Activated naive CD8-positive, alpha-beta T cell (primary cell): Measurements from ENCODE around the gene STK40.

Experiments
- H3K27ac Mint-ChIP-seq: one replicate; pipeline ENCODE4 v1.8.0; 2021; ENCODE audit warnings: mixed read lengths
- H3K27me3 Mint-ChIP-seq: one replicate; pipeline ENCODE4 v1.8.0; 2021; ENCODE audit warnings: mixed read lengths
- H3K36me3 Mint-ChIP-seq: one replicate; pipeline ENCODE4 v1.8.0; 2021; ENCODE audit warnings: mixed read lengths
- H3K4me1 Mint-ChIP-seq: one replicate; pipeline ENCODE4 v1.8.0; 2021; ENCODE audit warnings: low read depth, mixed read lengths
- H3K4me3 Mint-ChIP-seq: one replicate; pipeline ENCODE4 v1.8.0; 2021; ENCODE audit warnings: mild to moderate bottlenecking, mixed read lengths
- H3K9me3 Mint-ChIP-seq: one replicate; pipeline ENCODE4 v1.8.0; 2021; ENCODE audit warnings: low read depth, mixed read lengths

STK40 gene

DNA sequence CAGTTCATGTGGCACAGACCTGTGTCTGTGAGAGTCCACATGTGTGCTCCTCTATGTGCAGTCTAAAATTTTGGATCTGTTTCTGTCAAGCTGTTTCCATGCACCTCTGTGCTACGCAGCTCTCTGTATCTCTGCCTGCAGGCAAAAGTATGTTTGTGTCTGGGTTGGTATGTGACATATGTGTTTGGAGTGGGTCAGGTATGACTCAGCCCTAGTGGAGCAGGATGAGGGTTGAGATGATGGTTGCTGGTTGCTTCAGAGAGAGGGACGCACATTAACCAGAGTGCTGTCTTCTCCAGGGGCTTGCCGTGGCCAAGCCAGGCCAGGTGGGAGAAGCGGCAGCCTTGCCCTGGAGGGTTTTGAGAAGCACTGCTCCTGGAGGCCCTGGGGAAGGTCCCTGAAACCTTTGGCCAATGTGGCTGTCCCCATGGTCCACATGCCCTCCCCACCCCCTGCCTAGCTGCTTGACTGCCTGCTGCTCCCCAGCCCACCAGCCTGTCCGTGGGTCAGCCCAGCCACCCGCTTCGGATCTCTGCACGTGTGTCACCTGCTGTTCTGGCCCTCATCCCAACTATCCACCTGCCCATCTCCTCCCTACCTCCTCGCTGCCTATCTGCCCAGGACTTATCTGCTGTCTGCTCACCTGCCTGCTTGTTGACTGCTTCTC, 58.2 kb downstream of the STK40 start:
- H3K27me3 Mint-ChIP-seq, result peaks cover 2% of the 10 kb centered on the region
- H3K36me3 Mint-ChIP-seq, result no peaks in the 10 kb centered on the region
- H3K27ac Mint-ChIP-seq, result no peak overlapping the region
- no peaks in the 10 kb centered on the region for H3K9me3 Mint-ChIP-seq
- peaks cover 18% of the 10 kb centered on the region for H3K4me1 Mint-ChIP-seq
- no peak overlapping the region for H3K4me3 Mint-ChIP-seq

DNA sequence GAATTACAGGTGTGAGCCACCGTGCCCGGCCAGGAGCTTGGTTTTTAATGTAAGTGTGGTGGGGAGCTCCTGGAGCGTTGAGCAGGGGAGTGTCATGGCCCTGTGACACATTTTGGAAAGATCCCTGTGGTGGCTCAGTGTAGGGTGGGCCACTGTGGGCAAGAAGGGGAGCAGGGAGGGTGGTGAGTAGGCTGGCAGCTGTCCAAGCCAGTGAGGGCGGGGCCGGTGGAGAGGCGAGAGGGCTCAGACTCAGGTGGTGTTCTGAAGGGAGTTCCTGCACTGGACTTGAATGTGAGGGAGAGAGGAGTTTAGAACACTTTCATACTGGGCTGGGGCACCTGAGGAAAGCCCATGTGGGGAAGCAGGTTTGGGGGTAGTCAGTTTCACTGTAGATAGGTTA, 59.2 kb downstream of the STK40 start:
- Mint-ChIP-seq H3K9me3 (no peaks in the 10 kb centered on the region), H3K27me3 (peaks cover 1% of the 10 kb centered on the region), H3K27ac (no peak overlapping the region), H3K4me1 (peaks cover 22% of the 10 kb centered on the region), H3K4me3 (no peak overlapping the region), H3K36me3 (no peaks in the 10 kb centered on the region)

DNA sequence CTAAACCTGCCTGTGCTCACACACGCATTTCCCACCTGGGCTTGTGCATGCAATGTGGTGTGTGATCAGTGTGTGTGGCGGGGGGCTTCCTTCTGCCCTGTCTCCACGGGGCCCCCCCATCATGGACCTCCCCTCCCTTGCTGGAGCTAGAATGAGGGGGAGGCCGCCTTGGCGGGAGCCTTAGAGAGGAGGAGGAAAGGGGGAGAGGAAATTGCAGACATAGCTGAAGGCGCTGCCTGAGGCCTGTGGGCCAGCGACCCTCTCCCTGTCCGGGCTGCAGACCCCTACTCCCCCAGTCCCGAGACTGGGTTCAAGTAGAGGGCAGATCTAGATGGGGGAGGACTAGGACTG, 61.4 kb downstream of the STK40 start:
- no peaks in the 10 kb centered on the region for H3K9me3 Mint-ChIP-seq
- H3K27me3 Mint-ChIP-seq, result peaks cover 1% of the 10 kb centered on the region
- no peaks in the 10 kb centered on the region for H3K36me3 Mint-ChIP-seq
- H3K27ac Mint-ChIP-seq, result no peak overlapping the region
- peak overlapping the region; percentile 81 for H3K4me3 Mint-ChIP-seq
- H3K4me1 Mint-ChIP-seq, result peaks cover 27% of the 10 kb centered on the region

DNA sequence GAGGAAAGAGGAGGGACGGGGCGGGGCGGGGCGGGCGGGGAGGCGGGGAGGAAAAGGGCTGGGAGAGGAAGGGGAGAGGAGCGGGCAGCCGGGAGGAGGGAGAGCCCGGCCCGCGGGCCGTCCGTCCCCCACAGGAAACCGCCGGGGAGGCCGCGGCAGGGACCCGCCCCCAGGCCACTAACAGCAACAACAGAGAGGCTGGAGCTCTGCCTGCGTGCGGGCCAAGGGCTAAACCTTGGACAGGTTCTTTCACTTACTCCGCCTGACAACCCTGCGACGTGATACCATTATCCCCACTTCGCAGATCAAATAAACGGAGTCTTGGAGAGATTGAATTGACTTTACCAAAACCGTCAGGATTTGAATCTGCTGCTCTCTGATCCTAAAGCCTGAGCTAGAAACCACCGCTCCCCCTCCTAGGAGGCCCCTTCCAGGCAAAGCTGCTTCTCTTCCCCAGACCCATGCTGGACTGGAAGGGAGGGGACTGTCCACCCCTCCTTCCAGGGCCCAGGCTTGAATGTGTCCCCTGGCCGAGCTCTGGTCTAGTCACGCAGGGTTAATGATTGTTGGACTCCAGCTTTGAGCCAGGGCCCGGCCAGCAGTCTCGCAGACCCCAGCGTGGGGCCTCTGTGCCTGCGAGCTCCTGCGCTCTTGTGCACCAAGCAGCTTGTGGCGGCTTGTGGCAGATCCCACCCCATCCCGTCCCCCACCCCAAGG, 61.9 kb downstream of the STK40 start, which contains the start of gene EVA1B:
Gene EVA1B, minus strand, starts transcription at position 10 of the 717 bp plus-strand sequence. CDS start 608 bp downstream, outside the sequence.
- H3K4me3 Mint-ChIP-seq, result peak within 1 kb of the TSS; percentile 81
- peaks cover 1% of the 10 kb centered on the region for H3K27me3 Mint-ChIP-seq
- H3K4me1 Mint-ChIP-seq, result peaks cover 27% of the 10 kb centered on the region
- no peaks in the 10 kb centered on the region for H3K36me3 Mint-ChIP-seq
- H3K27ac Mint-ChIP-seq, result no peak within 1 kb of the TSS
- no peaks in the 10 kb centered on the region for H3K9me3 Mint-ChIP-seq

DNA sequence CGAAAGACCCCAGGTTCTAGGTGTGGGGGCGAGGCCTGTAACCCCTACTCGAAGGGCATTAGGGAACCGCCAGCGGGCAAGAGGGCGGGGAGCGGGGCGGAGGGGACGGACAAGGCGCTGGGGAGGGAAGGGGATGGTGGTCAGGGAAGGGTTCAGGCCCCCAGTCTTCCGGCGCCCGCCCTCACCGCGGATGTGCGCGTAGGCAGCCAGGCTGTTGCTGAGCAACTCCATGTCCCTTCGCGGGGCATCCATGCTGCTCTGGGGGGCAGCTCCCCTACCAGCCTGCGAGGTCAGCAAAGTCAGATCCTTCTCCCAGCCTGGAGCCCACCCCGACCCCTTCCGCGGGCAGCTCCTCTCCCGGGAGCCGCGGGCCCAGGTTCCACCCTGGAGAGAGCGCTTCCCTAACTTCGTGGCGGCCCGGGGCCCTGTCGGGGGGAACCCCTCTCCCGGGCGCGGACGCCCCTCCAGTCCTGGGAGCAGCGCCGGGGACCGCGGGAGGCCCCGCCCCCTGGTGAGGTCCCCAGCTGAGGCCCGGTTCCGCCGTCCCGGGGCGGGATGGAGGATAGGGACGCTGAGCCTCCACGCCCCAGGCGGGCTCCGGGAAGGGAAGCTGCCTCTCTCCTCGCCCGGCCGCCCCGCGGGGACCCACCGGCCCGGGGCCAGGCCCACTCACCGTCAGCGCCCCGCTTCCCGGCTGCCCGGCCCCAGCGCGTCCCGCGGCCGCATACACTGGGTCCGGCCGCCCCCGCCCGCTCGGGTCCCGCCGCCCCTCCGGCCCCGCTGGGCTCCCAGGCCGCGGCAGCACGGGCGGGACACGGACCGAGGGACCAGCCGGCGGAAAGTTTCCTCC, 62.7 kb downstream of the STK40 start:
- peaks cover 27% of the 10 kb centered on the region for H3K4me1 Mint-ChIP-seq
- H3K36me3 Mint-ChIP-seq, result no peaks in the 10 kb centered on the region
- H3K27me3 Mint-ChIP-seq, result no peaks in the 10 kb centered on the region
- H3K9me3 Mint-ChIP-seq, result no peaks in the 10 kb centered on the region
- H3K4me3 Mint-ChIP-seq, result peak overlapping the region; percentile 80
- no peak overlapping the region for H3K27ac Mint-ChIP-seq

DNA sequence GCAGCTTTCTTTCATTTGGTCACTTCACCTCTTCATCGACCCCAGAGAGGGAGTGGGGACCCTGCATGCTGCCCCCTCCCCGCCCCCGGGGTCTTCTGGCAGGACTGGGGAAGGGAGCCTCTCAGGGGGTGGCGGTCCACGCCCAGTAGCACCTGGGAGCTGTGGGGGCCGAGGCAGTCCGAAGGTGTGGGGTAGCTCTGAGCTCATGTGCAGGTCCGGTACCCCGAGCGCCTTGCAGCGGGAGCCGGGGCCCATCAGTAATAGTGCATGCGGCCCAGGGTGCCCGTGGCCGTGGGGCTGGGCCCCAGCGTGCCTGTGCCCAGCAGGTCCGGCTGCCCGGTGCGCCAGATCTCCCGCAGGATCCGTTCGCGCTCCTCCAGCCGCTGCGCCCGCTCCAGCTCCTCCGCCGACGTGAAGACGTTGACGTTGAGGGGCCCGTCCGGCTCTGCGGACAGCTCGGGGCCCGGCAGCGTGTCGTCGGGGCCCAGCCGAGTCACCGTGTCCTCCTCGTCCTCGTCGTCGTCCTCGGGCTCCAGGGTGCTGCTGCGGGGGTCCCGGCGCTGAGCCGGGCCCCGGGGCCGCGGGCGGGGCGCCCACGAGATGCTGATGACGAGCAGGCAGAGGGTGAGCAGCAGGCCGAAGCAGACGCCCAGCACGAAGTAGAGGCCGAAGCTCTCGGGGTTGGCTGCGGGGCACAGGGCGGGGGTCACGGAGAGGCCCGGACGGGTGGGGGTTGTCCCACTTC, 63.5 kb downstream of the STK40 start:
- Mint-ChIP-seq H3K27ac (no peak overlapping the region), H3K27me3 (no peaks in the 10 kb centered on the region), H3K4me3 (peak overlapping the region; percentile 73)

DNA sequence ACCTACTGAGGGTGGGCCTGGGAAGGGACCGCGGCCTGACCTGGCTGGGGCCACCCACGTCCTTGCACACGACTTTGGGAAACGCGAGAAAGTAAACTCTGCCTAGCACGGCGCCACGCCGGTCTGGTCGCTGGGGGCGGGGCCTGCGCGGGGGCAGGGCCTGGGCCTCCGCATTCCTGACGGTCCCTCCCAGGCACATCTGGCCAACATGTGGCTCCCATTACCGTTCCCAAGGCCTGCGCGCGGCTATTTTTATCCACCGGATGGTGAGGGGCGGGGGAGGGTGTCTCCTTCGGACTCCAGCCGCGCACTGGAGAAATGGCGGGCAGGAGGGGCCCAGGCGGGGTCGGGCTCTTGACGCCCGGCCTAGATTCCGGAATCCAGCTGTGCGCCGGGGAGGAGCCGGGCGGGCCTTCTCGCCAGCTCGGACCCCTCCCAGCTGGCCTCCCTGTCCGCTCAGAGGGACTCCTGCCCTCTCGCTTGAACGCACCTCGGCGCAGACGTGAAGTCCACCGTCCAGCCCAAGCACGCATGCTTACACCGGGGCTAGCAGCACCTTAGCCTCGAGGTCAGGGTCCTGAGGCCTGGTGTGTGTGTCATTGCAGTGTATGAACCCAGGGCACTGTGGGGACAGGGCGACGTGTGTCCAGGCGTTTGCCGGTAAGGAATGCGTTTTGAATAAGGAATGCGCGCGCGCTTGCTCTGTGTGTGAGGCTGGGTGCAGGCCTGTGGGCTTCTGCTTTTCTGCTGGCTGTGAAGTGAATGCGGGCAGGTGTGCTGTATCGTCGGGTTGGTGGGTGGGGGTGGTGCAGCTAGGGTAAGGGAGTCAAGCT, 64.4 kb downstream of the STK40 start:
- Mint-ChIP-seq H3K9me3 (no peaks in the 10 kb centered on the region), H3K27me3 (no peaks in the 10 kb centered on the region), H3K4me3 (peak overlapping the region; percentile 76), H3K36me3 (no peaks in the 10 kb centered on the region), H3K27ac (no peak overlapping the region), H3K4me1 (peaks cover 24% of the 10 kb centered on the region)

More for the DNA sequence above, 63.5 kb downstream of the STK40 start:
- H3K36me3 Mint-ChIP-seq, result no peaks in the 10 kb centered on the region
- no peaks in the 10 kb centered on the region for H3K9me3 Mint-ChIP-seq
- peaks cover 27% of the 10 kb centered on the region for H3K4me1 Mint-ChIP-seq

DNA sequence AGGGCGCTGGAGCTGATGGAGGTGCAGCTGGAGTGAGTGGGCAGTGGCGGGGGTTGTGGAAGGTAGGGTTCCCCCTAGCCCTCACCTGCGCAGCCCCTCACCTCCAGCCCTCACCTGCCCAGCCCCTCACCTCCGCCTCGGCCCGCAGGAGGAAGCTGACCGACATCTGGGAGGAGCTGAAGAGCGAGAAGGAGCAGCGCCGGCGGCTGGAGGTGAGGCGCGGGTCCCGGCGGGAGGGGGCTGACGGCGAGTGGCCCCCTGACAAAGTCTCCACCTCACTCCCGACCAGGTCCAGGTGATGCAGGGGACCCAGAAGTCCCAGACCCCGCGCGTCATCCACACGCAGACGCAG, 65.0 kb downstream of the STK40 start:
- Mint-ChIP-seq H3K4me1 (peaks cover 23% of the 10 kb centered on the region), H3K27me3 (no peaks in the 10 kb centered on the region), H3K36me3 (no peaks in the 10 kb centered on the region), H3K27ac (no peak overlapping the region), H3K4me3 (peak overlapping the region; percentile 76), H3K9me3 (no peaks in the 10 kb centered on the region)

DNA sequence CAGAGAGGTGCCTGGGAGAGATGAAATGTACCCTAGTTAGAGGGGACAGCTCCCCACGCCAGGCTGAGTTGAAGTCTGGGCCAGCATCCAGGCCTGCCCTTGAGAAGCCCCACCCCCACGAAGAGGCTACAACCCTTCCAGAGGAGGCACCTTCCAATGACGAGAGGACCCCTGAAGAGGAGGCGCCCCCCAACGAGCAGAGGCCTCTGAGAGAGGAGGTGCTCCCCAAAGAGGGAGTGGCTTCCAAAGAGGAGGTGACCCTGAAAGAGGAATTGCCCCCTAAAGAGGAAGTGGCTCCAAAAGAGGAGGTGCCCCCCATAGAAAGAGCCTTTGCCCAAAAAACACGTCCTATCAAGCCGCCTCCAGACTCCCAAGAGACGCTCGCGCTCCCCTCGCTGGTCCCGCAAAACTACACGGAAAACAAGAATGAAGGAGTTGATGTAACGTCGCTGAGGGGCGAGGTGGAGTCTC, 65.4 kb downstream of the STK40 start:
- Mint-ChIP-seq H3K27ac (no peak overlapping the region), H3K27me3 (no peaks in the 10 kb centered on the region), H3K4me3 (peak overlapping the region; percentile 76), H3K9me3 (no peaks in the 10 kb centered on the region), H3K36me3 (no peaks in the 10 kb centered on the region), H3K4me1 (peaks cover 23% of the 10 kb centered on the region)

DNA sequence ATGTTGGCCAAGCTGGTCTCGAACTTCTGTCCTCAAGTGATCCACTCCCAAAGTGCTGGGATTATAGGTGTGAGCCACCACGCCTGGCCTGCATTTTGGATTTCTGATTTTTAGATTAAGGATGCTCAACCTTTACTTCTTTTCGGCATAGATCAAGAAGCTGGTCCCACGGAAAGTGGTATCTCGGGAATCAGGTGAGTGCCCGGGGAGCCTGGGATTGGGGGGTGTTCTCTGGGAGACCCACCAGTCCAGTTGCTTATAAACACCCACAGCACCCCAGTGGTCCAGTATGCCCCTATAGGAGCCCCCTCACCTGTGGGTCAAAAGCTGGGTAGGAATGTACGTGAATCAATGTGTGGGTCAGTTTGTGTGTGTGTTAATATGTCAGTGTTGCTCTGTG, 76.3 kb downstream of the STK40 start:
- H3K36me3 Mint-ChIP-seq, result peaks cover 3% of the 10 kb centered on the region
- no peak overlapping the region for H3K4me3 Mint-ChIP-seq
- H3K27me3 Mint-ChIP-seq, result no peaks in the 10 kb centered on the region
- no peak overlapping the region for H3K27ac Mint-ChIP-seq
- H3K9me3 Mint-ChIP-seq, result no peaks in the 10 kb centered on the region
- peaks cover 21% of the 10 kb centered on the region for H3K4me1 Mint-ChIP-seq

DNA sequence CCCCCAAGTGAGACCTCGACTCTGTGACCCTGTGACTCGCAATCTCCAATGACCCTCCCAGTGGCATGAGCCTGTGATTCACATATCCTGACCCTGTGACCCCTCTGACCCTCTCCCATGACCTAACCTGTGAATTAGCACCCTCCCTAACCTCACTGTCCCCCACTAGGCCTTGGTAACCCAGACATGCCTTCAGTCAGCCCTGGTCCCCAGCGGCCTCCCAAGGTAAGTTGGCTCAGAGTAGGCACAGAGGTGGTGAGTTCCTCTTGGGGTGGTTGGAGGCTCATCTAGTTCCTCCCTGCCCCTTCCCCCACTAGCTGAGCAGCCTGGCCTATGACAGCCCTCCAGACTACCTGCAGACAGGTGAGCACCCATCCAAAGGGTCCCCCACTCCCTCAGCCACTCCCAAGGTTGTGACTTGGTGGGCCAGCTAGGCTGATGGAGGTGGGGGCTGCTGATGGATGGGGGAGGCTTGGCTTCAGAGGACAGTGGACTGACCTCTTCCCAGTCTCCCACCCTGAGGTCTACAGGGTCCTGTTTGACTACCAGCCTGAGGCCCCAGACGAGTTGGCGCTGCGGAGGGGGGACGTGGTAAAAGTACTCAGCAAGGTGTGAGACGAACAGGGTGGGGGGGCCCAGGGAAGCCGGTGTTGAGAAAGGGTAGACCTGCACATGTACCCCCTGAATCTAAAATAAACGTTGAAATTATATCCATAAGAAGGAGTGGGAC, 78.0 kb downstream of the STK40 start:
- H3K4me1 Mint-ChIP-seq, result peaks cover 27% of the 10 kb centered on the region
- peak overlapping the region; percentile 98 for H3K4me3 Mint-ChIP-seq
- peaks cover 3% of the 10 kb centered on the region for H3K36me3 Mint-ChIP-seq
- no peak overlapping the region for H3K27ac Mint-ChIP-seq
- no peaks in the 10 kb centered on the region for H3K27me3 Mint-ChIP-seq
- no peaks in the 10 kb centered on the region for H3K9me3 Mint-ChIP-seq

DNA sequence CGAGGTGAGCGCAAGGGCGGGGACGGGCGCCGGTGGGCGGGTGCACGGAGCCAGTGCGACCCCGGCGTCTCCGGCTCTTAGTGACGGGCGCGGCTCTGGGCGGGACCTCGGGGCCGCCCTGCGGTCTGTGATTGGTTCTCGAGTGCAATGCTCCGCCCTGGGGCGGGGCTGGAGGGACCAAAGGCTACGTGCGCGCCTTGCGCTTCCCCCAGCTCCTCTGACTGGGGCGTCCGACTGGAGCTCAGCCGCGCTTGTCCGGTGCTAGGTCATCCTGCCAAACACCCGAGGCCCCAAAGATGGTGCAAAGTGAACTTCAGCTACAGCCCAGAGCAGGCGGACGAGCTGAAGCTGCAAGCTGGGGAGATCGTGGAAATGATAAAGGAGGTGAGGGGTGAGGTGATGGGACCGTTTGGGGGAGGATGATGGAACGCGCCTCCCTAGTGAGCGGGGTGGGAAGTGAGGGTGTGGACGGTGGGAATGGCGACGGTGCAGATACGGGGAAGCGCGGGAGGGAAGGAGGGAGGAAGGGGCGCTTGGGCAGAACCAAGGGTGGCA, 78.7 kb downstream of the STK40 start:
- peak overlapping the region; percentile 91 for H3K27ac Mint-ChIP-seq
- H3K27me3 Mint-ChIP-seq, result no peaks in the 10 kb centered on the region
- peaks cover 3% of the 10 kb centered on the region for H3K36me3 Mint-ChIP-seq
- peaks cover 32% of the 10 kb centered on the region for H3K4me1 Mint-ChIP-seq
- H3K4me3 Mint-ChIP-seq, result peak overlapping the region; percentile 98
- H3K9me3 Mint-ChIP-seq, result no peaks in the 10 kb centered on the region

DNA sequence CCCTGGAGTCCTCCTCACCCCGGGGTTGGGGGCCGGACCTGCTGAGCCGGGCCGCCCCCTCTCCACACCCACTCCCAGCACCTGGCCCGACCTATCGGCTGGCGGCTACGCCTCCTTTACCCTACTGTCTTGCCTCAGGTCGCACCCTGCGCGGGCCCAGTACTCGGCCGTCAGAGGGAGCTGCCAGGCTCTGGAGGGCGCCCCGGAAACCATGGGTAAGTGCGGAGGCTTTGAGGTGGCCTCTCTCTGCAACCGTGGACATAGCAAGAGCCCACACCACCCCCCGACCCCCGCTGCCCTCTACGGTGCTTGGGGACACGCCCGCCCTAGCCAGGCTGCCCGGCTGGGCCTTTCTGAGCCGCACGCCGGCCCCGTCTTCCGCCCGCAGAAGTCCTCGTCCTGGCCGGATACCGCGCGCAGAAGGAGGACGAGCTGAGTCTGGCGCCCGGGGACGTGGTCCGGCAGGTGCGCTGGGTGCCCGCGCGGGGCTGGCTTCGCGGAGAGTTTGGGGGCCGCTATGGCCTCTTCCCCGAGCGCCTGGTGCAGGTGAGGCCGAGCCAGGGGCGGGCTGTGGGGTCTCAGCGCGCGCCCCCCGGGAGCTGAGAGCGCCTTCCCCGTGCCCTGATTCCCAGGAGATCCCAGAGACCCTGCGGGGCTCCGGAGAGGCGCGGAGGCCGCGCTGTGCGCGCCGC, 79.4 kb downstream of the STK40 start, which contains the start of gene SH3D21:
Gene SH3D21, plus strand, starts transcription at position 159 of the 692 bp plus-strand sequence. Its CDS starts 53 bp downstream, at position 212.
- Mint-ChIP-seq H3K27ac (peak within 1 kb of the TSS; percentile 92), H3K27me3 (no peaks in the 10 kb centered on the region), H3K4me3 (peak within 1 kb of the TSS; percentile 98), H3K9me3 (no peaks in the 10 kb centered on the region), H3K36me3 (peaks cover 3% of the 10 kb centered on the region), H3K4me1 (peaks cover 32% of the 10 kb centered on the region)
